ENCODE results near the gene BRAT1. TPM values are rescaled to one million over a fixed set of nuclear protein-coding genes. Genes with fewer than 3 reads are reported as not detected.
A peak's percentile ranks its signal among the peaks of the same experiment; 100 is the strongest.
"Not testable (repeated sequence)": the region's sequence is repeated elsewhere in the genome, so short reads cannot be mapped to it uniquely, and the experiment has no call there.

Gene BRAT1
- total RNA-seq, 6 experiments from 2014 or later = 11.1 to 25.9 (median 14.8) TPM

- H3K27ac ChIP-seq = no peak overlapping the region
- H3K4me1 ChIP-seq = peaks cover 0 to 8% (median 2%) of the 10 kb centered on the region in 4 donors
- ATAC-seq (no peak), DNase-seq (peak in 1 of 3 donors; percentile 1)
- no peaks in the 10 kb centered on the region for H3K9me3 ChIP-seq
- TF ChIP-seq POLR2A (IDR thresholded peaks at IDR 0.05) (no peak), CTCF (IDR thresholded peaks at IDR 0.05) (no peak)
- intact Hi-C loops (cut with DNase I) = loop anchor here in 1 of 2 donors (10.0 kb wide), 1 partner anchor 118 kb away; the partner anchor contains the start of gene AMZ1
- H3K36me3 ChIP-seq = no peaks in the 10 kb centered on the region
- no peak overlapping the region for H3K4me3 ChIP-seq
- 74% methylated on average over 8 of the region's 8 CpGs for WGBS (ENCODE audit: insufficient coverage, low coverage, low lambda C conversion rate, missing lambda C conversion rate)
- no peaks in the 10 kb centered on the region for H3K27me3 ChIP-seq
Measured at GRCh38 chr7:2566348-2566889, 11.1 kb upstream of the BRAT1 start.

GRCh38 chr7:2564970-2565540 lies 9.7 kb upstream of the BRAT1 start:
- no peak overlapping the region for H3K27ac ChIP-seq
- no peaks in the 10 kb centered on the region for H3K27me3 ChIP-seq
- H3K9me3 ChIP-seq = no peaks in the 10 kb centered on the region
- intact Hi-C loops (cut with DNase I) = loop anchor here in 1 of 2 donors (10.0 kb wide), 1 partner anchor 120 kb away; the partner anchor contains the start of gene AMZ1
- TF ChIP-seq CTCF (IDR thresholded peaks at IDR 0.05) (no peak), POLR2A (IDR thresholded peaks at IDR 0.05) (no peak)
- ATAC-seq (peak; percentile 66 to 80 (median 72)), DNase-seq (peak in 2 of 3 donors; percentile 47 to 49)
- H3K4me1 ChIP-seq = peaks cover 0 to 8% (median 2%) of the 10 kb centered on the region in 4 donors
- H3K4me3 ChIP-seq = no peak overlapping the region
- WGBS (ENCODE audit: insufficient coverage, low coverage, low lambda C conversion rate, missing lambda C conversion rate) = 27% methylated on average over 8 of the region's 12 CpGs
- H3K36me3 ChIP-seq = no peaks in the 10 kb centered on the region

- intact Hi-C loops (cut with DNase I) = loop anchor here in 1 of 2 donors (10.0 kb wide), 1 partner anchor 121 kb away; the partner anchor contains the start of gene AMZ1
- H3K4me3 ChIP-seq, H3K36me3 ChIP-seq, H3K9me3 ChIP-seq, H3K27ac ChIP-seq, ATAC-seq, H3K4me1 ChIP-seq, H3K27me3 ChIP-seq: not testable (repeated sequence)
- DNase-seq = peak in 1 of 3 donors; percentile 1
- whole genome bisulfite sequencing (ENCODE audit: insufficient coverage, low coverage, low lambda C conversion rate, missing lambda C conversion rate) = 93% methylated on average over 3 of the region's 3 CpGs
Measured at GRCh38 chr7:2563955-2564354, 8.6 kb upstream of the BRAT1 start.

GRCh38 chr7:2559283-2559950 lies 4.1 kb upstream of the BRAT1 start:
- no peak for ATAC-seq
- H3K4me3 ChIP-seq = peak overlapping the region; percentile 79 to 98 (median 90)
- TF ChIP-seq CTCF (IDR thresholded peaks at IDR 0.05) (no peak), POLR2A (IDR thresholded peaks at IDR 0.05) (no peak)
- H3K36me3 ChIP-seq = no peaks in the 10 kb centered on the region
- WGBS (ENCODE audit: insufficient coverage, low coverage, low lambda C conversion rate, missing lambda C conversion rate) = 19% methylated on average over 6 of the region's 53 CpGs
- intact Hi-C loops (cut with DNase I) = no loop called here
- H3K4me1 ChIP-seq = peaks cover 0 to 15% (median 1%) of the 10 kb centered on the region in 4 donors
- no peaks in the 10 kb centered on the region for H3K27me3 ChIP-seq
- no peaks in the 10 kb centered on the region for H3K9me3 ChIP-seq
- H3K27ac ChIP-seq = peak overlapping the region in 2 of 3 donors; percentile 33 to 62
- peak in 1 of 3 donors; percentile 58 for DNase-seq
